SU-DHL-6 (cell line): Measurements from ENCODE around the gene SCN4B.

Experiments used
- H2AFZ ChIP-seq: fragments of 200-600 bp; sonication (generic); 2 replicates; pipeline ENCODE4 v1.6.1; 2014; ENCODE audit warnings: low read depth, mild to moderate bottlenecking, moderate library complexity, mixed read lengths, antibody characterized with exemption, low read length; ENCODE audit not compliant: severe bottlenecking
- H3F3A ChIP-seq: fragments of 200-600 bp; shearing (Covaris generic); 2 replicates; pipeline ENCODE4 v1.6.0; 2016; ENCODE audit warnings: antibody characterized with exemption, mild to moderate bottlenecking; ENCODE audit not compliant: insufficient read depth
- H3K27ac ChIP-seq: fragments of 200-600 bp; sonication (generic); 2 replicates; pipeline ENCODE4 v1.5.1; 2016; ENCODE audit warnings: low read depth, mild to moderate bottlenecking, low read length, moderate library complexity, mixed read lengths
- H3K27me3 ChIP-seq: fragments of 200-600 bp; sonication (generic), shearing (Covaris generic); 2 replicates; pipeline ENCODE4 v1.6.0; 2014; ENCODE audit warnings: mild to moderate bottlenecking, low read length
- H3K36me3 ChIP-seq: fragments of 200-600 bp; sonication (generic); 2 replicates; pipeline ENCODE4 v1.6.1; 2014; ENCODE audit warnings: mild to moderate bottlenecking, low read length, mixed read lengths
- H3K4me2 ChIP-seq: fragments of 300-600, 200-600 bp; shearing (Covaris generic), sonication (generic); 2 replicates; pipeline ENCODE4 v1.6.0; 2014; ENCODE audit warnings: low read length, low read depth, mild to moderate bottlenecking; ENCODE audit not compliant: poor library complexity, severe bottlenecking
- H3K4me3 ChIP-seq: fragments of 200-600 bp; sonication (generic); 2 replicates; pipeline ENCODE4 v1.5.1; 2014; ENCODE audit warnings: antibody characterized with exemption, low read length, mild to moderate bottlenecking, mixed read lengths; ENCODE audit not compliant: insufficient read depth, poor library complexity, severe bottlenecking
- H3K79me2 ChIP-seq: fragments of 200-600 bp; sonication (generic); 2 replicates; pipeline ENCODE4 v1.6.1; 2014; ENCODE audit warnings: mild to moderate bottlenecking, low read length, moderate library complexity; ENCODE audit not compliant: insufficient read depth
- H3K9ac ChIP-seq: fragments of 200-600 bp; sonication (generic); 2 replicates; pipeline ENCODE4 v1.7.0; 2014; ENCODE audit warnings: mild to moderate bottlenecking, low read length
- H3K9me2 ChIP-seq: fragments of 200-600 bp; sonication (generic); replicated peaks from 2 replicates; pipeline ENCODE4 v1.6.1; 2014; ENCODE audit warnings: low read length; ENCODE audit not compliant: insufficient read depth
- H3K9me3 ChIP-seq: fragments of 200-600 bp; sonication (generic); 2 replicates; pipeline ENCODE4 v1.6.1; 2014; ENCODE audit warnings: low read length, mixed read lengths; ENCODE audit not compliant: insufficient read depth
- H4K20me1 ChIP-seq: fragments of 200-600 bp; sonication (generic); 2 replicates; pipeline ENCODE4 v1.6.1; 2014; ENCODE audit warnings: low read depth, mild to moderate bottlenecking, antibody characterized with exemption, low read length, moderate library complexity, mixed read lengths
- EZH2phosphoT487 ChIP-seq: fragments of 200-600 bp; sonication (generic), shearing (Covaris generic); conservative IDR thresholded peaks from 2 replicates; pipeline ENCODE4 v1.6.1; 2018; ENCODE audit warnings: mild to moderate bottlenecking, antibody characterized with exemption, low read length, moderate library complexity, mixed read lengths
- TF ChIP-seq, protein P1 (sequence below): fragments of 200-600 bp; sonication (generic); IDR thresholded peaks from one replicate; pipeline ENCODE4 v1.5.1; 2017; ENCODE audit warnings: antibody characterized with exemption, mild to moderate bottlenecking, low read length, moderate library complexity; ENCODE audit not compliant: insufficient read depth, poor library complexity, severe bottlenecking

SCN4B gene

DNA sequence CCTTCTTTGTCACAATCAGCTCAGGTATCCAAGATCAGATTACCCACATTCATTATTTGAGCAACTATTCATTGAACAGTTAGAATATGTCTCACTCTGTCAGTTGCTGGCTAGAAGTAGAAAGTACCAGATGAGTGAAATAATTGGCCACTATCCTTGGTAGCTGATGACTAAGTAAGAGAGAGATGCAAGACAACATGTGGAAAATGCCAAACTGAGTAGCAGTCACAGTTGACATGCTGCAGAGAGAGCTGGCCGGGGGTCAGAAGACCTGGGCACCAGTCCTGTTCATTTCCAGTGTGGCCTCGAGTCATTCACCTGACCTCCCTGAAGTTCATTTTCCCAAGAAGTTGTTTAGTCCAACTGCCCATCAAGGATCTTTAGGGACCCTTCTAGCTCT, 43.4 kb downstream of the SCN4B start:
- Histone ChIP-seq H3K4me3 (no peak overlapping the region), H2AFZ (no peak overlapping the region), H3K9me2 (no peaks in the 10 kb centered on the region), H3K27me3 (no peaks in the 10 kb centered on the region; the same call in none of the 2 replicates), H3K9ac (no peak overlapping the region), H3K4me2 (no peak overlapping the region), H3F3A (no peaks in the 10 kb centered on the region), H3K36me3 (no peaks in the 10 kb centered on the region), H4K20me1 (no peaks in the 10 kb centered on the region), H3K79me2 (no peaks in the 10 kb centered on the region), H3K9me3 (no peaks in the 10 kb centered on the region), H3K27ac (no peak overlapping the region)
- TF ChIP-seq, protein P1, sequence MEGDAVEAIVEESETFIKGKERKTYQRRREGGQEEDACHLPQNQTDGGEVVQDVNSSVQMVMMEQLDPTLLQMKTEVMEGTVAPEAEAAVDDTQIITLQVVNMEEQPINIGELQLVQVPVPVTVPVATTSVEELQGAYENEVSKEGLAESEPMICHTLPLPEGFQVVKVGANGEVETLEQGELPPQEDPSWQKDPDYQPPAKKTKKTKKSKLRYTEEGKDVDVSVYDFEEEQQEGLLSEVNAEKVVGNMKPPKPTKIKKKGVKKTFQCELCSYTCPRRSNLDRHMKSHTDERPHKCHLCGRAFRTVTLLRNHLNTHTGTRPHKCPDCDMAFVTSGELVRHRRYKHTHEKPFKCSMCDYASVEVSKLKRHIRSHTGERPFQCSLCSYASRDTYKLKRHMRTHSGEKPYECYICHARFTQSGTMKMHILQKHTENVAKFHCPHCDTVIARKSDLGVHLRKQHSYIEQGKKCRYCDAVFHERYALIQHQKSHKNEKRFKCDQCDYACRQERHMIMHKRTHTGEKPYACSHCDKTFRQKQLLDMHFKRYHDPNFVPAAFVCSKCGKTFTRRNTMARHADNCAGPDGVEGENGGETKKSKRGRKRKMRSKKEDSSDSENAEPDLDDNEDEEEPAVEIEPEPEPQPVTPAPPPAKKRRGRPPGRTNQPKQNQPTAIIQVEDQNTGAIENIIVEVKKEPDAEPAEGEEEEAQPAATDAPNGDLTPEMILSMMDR, result no peak
- no peak for TF ChIP-seq EZH2phosphoT487

DNA sequence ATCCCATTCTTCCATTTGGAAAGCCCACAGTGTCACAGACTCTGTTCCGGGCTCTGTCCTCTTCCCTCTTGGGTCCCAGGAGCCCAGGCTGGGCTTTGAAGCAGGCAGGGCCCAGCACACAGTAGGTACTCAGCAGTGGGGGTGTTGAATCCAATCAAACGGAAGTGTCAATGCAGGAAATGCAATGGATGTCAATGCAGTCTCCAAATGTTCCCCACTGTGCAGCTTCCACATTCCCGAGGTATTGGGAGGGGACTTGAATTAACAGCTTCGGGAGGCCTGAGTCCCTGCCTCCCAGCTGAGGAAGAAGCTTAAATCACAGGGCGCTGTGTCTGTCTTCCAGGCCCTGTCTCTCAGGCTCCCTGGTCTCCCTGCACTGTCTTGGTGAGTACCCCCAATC, 44.1 kb downstream of the SCN4B start:
- Histone ChIP-seq H3K4me3 (no peak overlapping the region), H3K9ac (no peak overlapping the region), H3F3A (no peaks in the 10 kb centered on the region), H3K9me3 (no peaks in the 10 kb centered on the region), H4K20me1 (no peaks in the 10 kb centered on the region), H3K79me2 (no peaks in the 10 kb centered on the region), H3K9me2 (no peaks in the 10 kb centered on the region), H2AFZ (no peak overlapping the region), H3K27ac (no peak overlapping the region), H3K4me2 (no peak overlapping the region), H3K36me3 (no peaks in the 10 kb centered on the region), H3K27me3 (no peaks in the 10 kb centered on the region; the same call in none of the 2 replicates)
- TF ChIP-seq EZH2phosphoT487, result no peak
- TF ChIP-seq, protein P1, result no peak

DNA sequence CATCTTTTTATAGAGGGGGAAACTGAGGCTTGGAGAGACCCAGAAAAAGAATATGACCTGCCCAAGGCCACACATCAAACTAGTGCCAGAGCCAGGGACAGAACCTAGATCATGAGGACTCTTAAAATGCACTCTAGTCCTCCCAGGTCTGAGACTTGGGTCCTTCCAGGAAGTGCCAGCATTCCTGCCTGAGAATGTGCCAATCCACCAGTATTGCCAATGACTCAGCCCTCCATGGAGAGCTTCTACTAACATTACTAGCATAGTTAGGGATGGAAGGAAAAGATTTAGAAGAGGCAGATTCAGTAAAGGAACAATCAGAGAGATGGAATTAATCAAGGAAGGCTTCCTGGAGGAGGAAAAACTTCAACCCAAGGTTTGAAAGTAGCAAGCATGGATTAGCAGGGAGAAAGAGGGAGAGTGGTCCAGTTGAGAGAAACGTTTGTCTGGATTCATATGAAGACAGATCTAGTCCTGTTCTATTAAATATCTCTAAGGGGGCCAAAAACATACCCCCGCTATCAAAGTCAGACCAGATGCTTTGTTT, 45.8 kb downstream of the SCN4B start:
- H3K4me3 ChIP-seq, result no peak overlapping the region
- no peak overlapping the region for H3K4me2 ChIP-seq
- H3K27ac ChIP-seq, result no peak overlapping the region
- no peak overlapping the region for H3K9ac ChIP-seq
- no peaks in the 10 kb centered on the region for H3F3A ChIP-seq
- H4K20me1 ChIP-seq, result no peaks in the 10 kb centered on the region
- H3K27me3 ChIP-seq, result no peaks in the 10 kb centered on the region; the same call in none of the 2 replicates
- TF ChIP-seq EZH2phosphoT487, result no peak
- TF ChIP-seq, protein P1, result no peak
- H3K9me3 ChIP-seq, result no peaks in the 10 kb centered on the region
- no peak overlapping the region for H2AFZ ChIP-seq
- no peaks in the 10 kb centered on the region for H3K9me2 ChIP-seq
- no peaks in the 10 kb centered on the region for H3K36me3 ChIP-seq
- no peaks in the 10 kb centered on the region for H3K79me2 ChIP-seq
